Tibial nerve (tissue), 4 donors: ENCODE results near the gene SMAD6. TPM values are rescaled to one million over a fixed set of nuclear protein-coding genes. Genes with fewer than 3 reads are reported as not detected.

Experiments
- DNase-seq, 2 donors: peaks; one replicate each; pipeline ENCODE4 v3.0.0-alpha.2; 2019; ENCODE audit warnings: low spot score in 2 of 2
- H3K27ac ChIP-seq, 4 donors: fragments of 200-600 bp; sonication (generic) in 3 of 4; one replicate each; pipeline ENCODE4 v1.5.1; 2017 to 2019; ENCODE audit warnings: mild to moderate bottlenecking in 1 of 4
- H3K27me3 ChIP-seq, 2 donors: fragments of 200-600 bp; sonication (generic) in 1 of 2; one replicate each; pipeline versions ENCODE4 v1.5.1 to v1.6.0; 2017 to 2019
- H3K36me3 ChIP-seq, 3 donors: fragments of 200-600 bp; sonication (generic); one replicate each; pipeline ENCODE4 v1.5.1; 2018 to 2019
- H3K4me1 ChIP-seq, 4 donors: fragments of 200-600 bp; sonication (generic) in 3 of 4; one replicate each; pipeline ENCODE4 v1.5.1; 2017 to 2019
- H3K4me3 ChIP-seq, 4 donors: fragments of 200-600 bp; sonication (generic) in 3 of 4; one replicate each; pipeline ENCODE4 v1.5.1; 2017 to 2019; ENCODE audit warnings: mild to moderate bottlenecking in 1 of 4, moderate library complexity in 1 of 4
- H3K9me3 ChIP-seq, 4 donors: fragments of 200-600 bp; sonication (generic) in 3 of 4; one replicate each; pipeline ENCODE4 v1.5.1; 2017 to 2019
- CTCF ChIP-seq, 5 experiments: fragments of 200-600 bp in 3 of 5; fragments of 450-650 bp in 2 of 5; sonication (generic) in 3 of 5; IDR thresholded peaks; one replicate each; pipeline ENCODE4 v1.5.1; 2016 to 2019; ENCODE audit warnings: antibody characterized with exemption in 5 of 5, mild to moderate bottlenecking in 3 of 5, moderate library complexity in 2 of 5
- EP300 ChIP-seq, 2 donors: sonication (generic); formaldehyde crosslinking; IDR thresholded peaks; one replicate each; pipeline ENCODE4 v1.6.1; 2017; ENCODE audit warnings: antibody characterized with exemption in 2 of 2, mild to moderate bottlenecking in 1 of 2
- POLR2A ChIP-seq, 2 donors: fragments of 450-650 bp; IDR thresholded peaks; one replicate each; pipeline ENCODE4 v1.6.1; 2017; ENCODE audit warnings: antibody characterized with exemption in 2 of 2, mild to moderate bottlenecking in 2 of 2, moderate library complexity in 2 of 2
- WGBS, 2 donors: methylation state at CpG; one replicate each; pipeline ENCODE4 v1.1.5; 2018; 5-methylcytosine and 5-hydroxymethylcytosine counted together
- total RNA-seq, 4 donors: library from RNA; depleted of rRNA; stranded (reverse); fragments of >200 nt; gene quantifications; one replicate each; pipeline ENCODE4 v1.1.0, GENCODE V29; 2016

Gene SMAD6
- total RNA-seq, 4 donors from 2014 or later: 41.9 to 57.2 (median 48.6) TPM

GRCh38 chr15:66829551-66830121 lies 127.6 kb downstream of the SMAD6 start:
- H3K27me3 ChIP-seq: no peaks in the 10 kb centered on the region
- no peak overlapping the region for H3K27ac ChIP-seq
- 91 to 94% methylated on average over 4 of the region's 4 CpGs for WGBS, 2 donors
- no peaks in the 10 kb centered on the region for H3K4me1 ChIP-seq
- no peak for DNase-seq
- no peaks in the 10 kb centered on the region for H3K9me3 ChIP-seq
- no peak overlapping the region for H3K4me3 ChIP-seq
- H3K36me3 ChIP-seq: no peaks in the 10 kb centered on the region
- no peak for TF ChIP-seq CTCF (IDR thresholded peaks at IDR 0.05)
- TF ChIP-seq POLR2A (IDR thresholded peaks at IDR 0.05): no peak
- TF ChIP-seq EP300 (IDR thresholded peaks at IDR 0.05): no peak

- H3K4me1 ChIP-seq: no peaks in the 10 kb centered on the region
- WGBS, 2 donors: 68 to 76% methylated on average over 6 of the region's 6 CpGs
- TF ChIP-seq POLR2A (IDR thresholded peaks at IDR 0.05): no peak
- no peak for TF ChIP-seq EP300 (IDR thresholded peaks at IDR 0.05)
- TF ChIP-seq CTCF (IDR thresholded peaks at IDR 0.05): no peak
- no peaks in the 10 kb centered on the region for H3K27me3 ChIP-seq
- no peaks in the 10 kb centered on the region for H3K9me3 ChIP-seq
- H3K27ac ChIP-seq: no peak overlapping the region
- no peak for DNase-seq
- no peaks in the 10 kb centered on the region for H3K36me3 ChIP-seq
- no peak overlapping the region for H3K4me3 ChIP-seq
These were observed 128.3 kb downstream of the SMAD6 start for GRCh38 chr15:66830358-66830757.

GRCh38 chr15:66830823-66831222 lies 128.8 kb downstream of the SMAD6 start:
- 71 to 86% methylated on average over 3 of the region's 3 CpGs for WGBS, 2 donors
- Histone ChIP-seq H3K36me3 (no peaks in the 10 kb centered on the region), H3K9me3 (no peaks in the 10 kb centered on the region), H3K4me1 (no peaks in the 10 kb centered on the region), H3K4me3 (no peak overlapping the region), H3K27me3 (no peaks in the 10 kb centered on the region), H3K27ac (no peak overlapping the region)
- no peak for DNase-seq
- TF ChIP-seq POLR2A (IDR thresholded peaks at IDR 0.05): no peak
- TF ChIP-seq CTCF (IDR thresholded peaks at IDR 0.05): no peak
- TF ChIP-seq EP300 (IDR thresholded peaks at IDR 0.05): no peak

GRCh38 chr15:66831289-66831688 lies 129.3 kb downstream of the SMAD6 start:
- Histone ChIP-seq H3K4me1 (no peaks in the 10 kb centered on the region), H3K36me3 (no peaks in the 10 kb centered on the region), H3K4me3 (no peak overlapping the region), H3K27ac (no peak overlapping the region), H3K9me3 (no peaks in the 10 kb centered on the region), H3K27me3 (no peaks in the 10 kb centered on the region)
- DNase-seq: no peak
- no peak for TF ChIP-seq POLR2A (IDR thresholded peaks at IDR 0.05)
- no peak for TF ChIP-seq EP300 (IDR thresholded peaks at IDR 0.05)
- WGBS, 2 donors: 93% methylated on average over 4 of the region's 4 CpGs

- H3K4me1 ChIP-seq: no peaks in the 10 kb centered on the region
- DNase-seq: no peak
- 92 to 93% methylated on average over 14 of the region's 14 CpGs for WGBS, 2 donors
- H3K4me3 ChIP-seq: no peak overlapping the region
- H3K9me3 ChIP-seq: no peaks in the 10 kb centered on the region
- TF ChIP-seq CTCF (IDR thresholded peaks at IDR 0.05) (no peak), EP300 (IDR thresholded peaks at IDR 0.05) (no peak), POLR2A (IDR thresholded peaks at IDR 0.05) (no peak)
- H3K27ac ChIP-seq: no peak overlapping the region
- no peaks in the 10 kb centered on the region for H3K36me3 ChIP-seq
- no peaks in the 10 kb centered on the region for H3K27me3 ChIP-seq
These were observed 129.9 kb downstream of the SMAD6 start for GRCh38 chr15:66831801-66832390.

Other genes with a start within 250 kb of the SMAD6 start
- 10 to 100 TPM; 12.7 to 25.8 (median 20.9) TPM for gene SNAPC5, start 204.5 kb upstream of the SMAD6 start, total RNA-seq
- 1,000 to 10,000 TPM; 1,198 to 2,364 (median 2,009) TPM for gene RPL4, start 197.4 kb upstream of the SMAD6 start, total RNA-seq
- gene ZWILCH, start 196.9 kb upstream of the SMAD6 start, total RNA-seq: 1 to 10 TPM; 4.1 to 5.5 (median 4.2) TPM
- gene LCTL, start 136.2 kb upstream of the SMAD6 start, total RNA-seq: 10 to 100 TPM in 1 of 4 donors, 1 to 10 TPM in 3; 3.3 to 12.6 (median 7.4) TPM